ENCODE data around the gene USP34.
"Not testable (repeated sequence)": the region's sequence is repeated elsewhere in the genome, so short reads cannot be mapped to it uniquely, and the experiment has no call there.

The USP34 gene

DNA sequence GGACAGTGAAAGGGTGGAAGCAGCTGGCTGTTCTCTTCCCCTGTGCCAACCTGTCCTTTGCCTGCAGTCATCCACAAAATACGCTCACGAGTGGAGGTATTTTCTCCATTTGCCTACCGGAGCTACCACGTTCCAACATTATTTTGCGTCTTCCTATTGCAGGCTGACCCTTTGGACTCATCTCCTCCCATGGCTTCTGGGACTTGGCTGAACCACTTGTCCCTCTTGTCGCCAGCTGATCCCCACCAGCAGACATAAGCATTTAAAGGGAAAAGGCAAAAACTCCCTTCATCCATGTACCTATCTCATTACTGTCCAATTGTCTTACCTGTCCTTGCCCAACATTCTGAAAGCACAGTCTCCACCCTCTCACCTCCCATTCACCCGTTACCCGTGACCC, 295.9 kb downstream of the USP34 start:
- H3K4me3 ChIP-seq (ENCODE audit: low read depth, low read length), result no peak overlapping the region
- no peak for DNase-seq
- peaks cover 3% of the 10 kb centered on the region for H3K9me3 ChIP-seq (ENCODE audit: severe bottlenecking)
- no peak overlapping the region for H3K27ac ChIP-seq
- peaks cover 12% of the 10 kb centered on the region for H3K36me3 ChIP-seq
- no peaks in the 10 kb centered on the region for H3K27me3 ChIP-seq (ENCODE audit: insufficient read depth, low read depth, severe bottlenecking)
- TF ChIP-seq, protein P1, sequence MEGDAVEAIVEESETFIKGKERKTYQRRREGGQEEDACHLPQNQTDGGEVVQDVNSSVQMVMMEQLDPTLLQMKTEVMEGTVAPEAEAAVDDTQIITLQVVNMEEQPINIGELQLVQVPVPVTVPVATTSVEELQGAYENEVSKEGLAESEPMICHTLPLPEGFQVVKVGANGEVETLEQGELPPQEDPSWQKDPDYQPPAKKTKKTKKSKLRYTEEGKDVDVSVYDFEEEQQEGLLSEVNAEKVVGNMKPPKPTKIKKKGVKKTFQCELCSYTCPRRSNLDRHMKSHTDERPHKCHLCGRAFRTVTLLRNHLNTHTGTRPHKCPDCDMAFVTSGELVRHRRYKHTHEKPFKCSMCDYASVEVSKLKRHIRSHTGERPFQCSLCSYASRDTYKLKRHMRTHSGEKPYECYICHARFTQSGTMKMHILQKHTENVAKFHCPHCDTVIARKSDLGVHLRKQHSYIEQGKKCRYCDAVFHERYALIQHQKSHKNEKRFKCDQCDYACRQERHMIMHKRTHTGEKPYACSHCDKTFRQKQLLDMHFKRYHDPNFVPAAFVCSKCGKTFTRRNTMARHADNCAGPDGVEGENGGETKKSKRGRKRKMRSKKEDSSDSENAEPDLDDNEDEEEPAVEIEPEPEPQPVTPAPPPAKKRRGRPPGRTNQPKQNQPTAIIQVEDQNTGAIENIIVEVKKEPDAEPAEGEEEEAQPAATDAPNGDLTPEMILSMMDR (IDR thresholded peaks at IDR 0.05; ENCODE audit: low read depth, low read length), result no peak

DNA sequence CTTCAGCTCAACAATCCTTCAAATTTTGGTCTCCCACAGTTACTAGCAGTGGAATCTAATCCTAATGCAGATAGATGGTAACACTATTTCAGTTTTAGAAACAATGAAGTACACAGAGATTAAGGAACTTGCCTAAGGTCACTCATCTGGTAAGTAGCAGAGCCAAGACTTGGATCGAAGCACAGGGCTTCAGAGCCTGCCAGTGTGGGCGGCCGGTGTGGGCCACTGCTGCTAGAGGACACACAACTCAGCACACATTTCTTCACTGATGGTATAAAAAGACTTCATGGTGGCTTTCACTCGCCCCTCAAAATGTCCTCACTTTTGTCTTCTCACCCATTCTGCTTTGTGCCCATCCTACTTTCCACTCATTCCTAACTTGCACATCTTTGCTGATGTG, 297.8 kb downstream of the USP34 start:
- no peak for DNase-seq
- H3K9me3 ChIP-seq (ENCODE audit: severe bottlenecking), result peaks cover 3% of the 10 kb centered on the region
- TF ChIP-seq, protein P1 (IDR thresholded peaks at IDR 0.05; ENCODE audit: low read depth, low read length), result no peak
- no peak overlapping the region for H3K27ac ChIP-seq
- H3K36me3 ChIP-seq, result no peaks in the 10 kb centered on the region
- H3K27me3 ChIP-seq (ENCODE audit: insufficient read depth, low read depth, severe bottlenecking), result no peaks in the 10 kb centered on the region
- H3K4me3 ChIP-seq (ENCODE audit: low read depth, low read length), result no peak overlapping the region

DNA sequence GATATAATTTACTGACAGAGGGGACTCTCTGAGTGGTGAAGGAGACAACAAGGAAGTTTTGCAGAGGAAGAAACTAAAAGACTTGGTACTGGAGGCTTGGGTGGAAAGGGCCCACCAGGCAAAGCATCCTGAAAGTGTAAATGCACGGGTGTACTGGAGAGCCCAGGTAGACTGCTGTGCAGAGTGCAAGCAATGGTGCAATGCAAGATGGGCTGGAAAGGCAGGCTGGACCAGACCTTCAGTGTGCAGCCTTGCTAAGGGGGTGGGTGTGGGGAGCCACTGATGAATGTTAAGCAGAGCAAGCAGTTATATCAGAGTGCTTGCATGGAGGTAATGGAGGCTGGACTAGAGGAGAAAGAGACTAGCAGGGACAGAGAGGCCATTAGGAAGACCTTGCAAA, 298.2 kb downstream of the USP34 start:
- Histone ChIP-seq H3K9me3 (ENCODE audit: severe bottlenecking) (peaks cover 3% of the 10 kb centered on the region), H3K27me3 (ENCODE audit: insufficient read depth, low read depth, severe bottlenecking) (no peaks in the 10 kb centered on the region), H3K27ac (no peak overlapping the region), H3K4me3 (ENCODE audit: low read depth, low read length) (no peak overlapping the region), H3K36me3 (no peaks in the 10 kb centered on the region)
- TF ChIP-seq, protein P1 (IDR thresholded peaks at IDR 0.05; ENCODE audit: low read depth, low read length), result no peak
- DNase-seq, result no peak

DNA sequence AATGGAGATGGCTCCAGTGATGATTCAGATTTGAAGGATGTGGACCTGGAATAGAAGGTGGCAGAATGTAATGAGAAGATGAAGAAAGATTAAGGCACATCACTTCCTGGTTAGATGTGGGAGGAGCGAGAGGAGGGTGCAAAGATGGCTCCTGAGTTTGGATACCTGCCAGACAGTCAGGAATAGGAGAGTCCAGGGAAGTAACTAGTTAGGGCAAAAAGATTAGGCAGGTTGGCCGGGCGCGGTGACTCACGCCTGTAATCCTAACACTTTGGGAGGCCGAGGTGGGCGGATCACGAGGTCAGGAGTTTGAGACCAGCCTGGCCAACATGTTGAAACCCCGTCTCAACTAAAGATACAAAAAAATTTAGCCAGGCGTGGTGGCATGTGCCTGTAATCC, 303.3 kb downstream of the USP34 start:
- Histone ChIP-seq H3K9me3 (ENCODE audit: severe bottlenecking) (no peaks in the 10 kb centered on the region), H3K36me3 (peaks cover 3% of the 10 kb centered on the region), H3K27me3 (ENCODE audit: insufficient read depth, low read depth, severe bottlenecking) (no peaks in the 10 kb centered on the region), H3K27ac (no peak overlapping the region), H3K4me3 (ENCODE audit: low read depth, low read length) (no peak overlapping the region)
- DNase-seq, result no peak
- TF ChIP-seq, protein P1 (IDR thresholded peaks at IDR 0.05; ENCODE audit: low read depth, low read length), result no peak

DNA sequence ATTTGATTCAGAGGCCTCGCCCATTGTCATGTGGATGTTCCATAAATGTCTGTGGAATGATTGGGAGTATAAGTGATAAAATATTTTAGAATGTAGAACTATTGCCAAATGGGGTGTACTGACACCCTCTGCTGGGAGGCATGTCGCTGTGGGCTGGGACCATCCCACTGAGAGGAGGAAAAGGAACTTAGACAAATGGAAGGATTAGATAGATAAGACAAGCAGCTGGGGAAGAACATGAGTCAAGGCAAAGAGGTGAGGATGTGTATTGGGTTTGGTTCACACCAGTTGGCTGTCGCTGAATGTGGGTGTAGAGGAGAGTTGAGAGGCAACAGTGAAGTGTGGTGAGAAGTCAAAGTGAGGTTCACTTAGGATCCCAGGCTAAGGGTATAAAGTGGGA, 304.9 kb downstream of the USP34 start:
- no peaks in the 10 kb centered on the region for H3K9me3 ChIP-seq (ENCODE audit: severe bottlenecking)
- peaks cover 3% of the 10 kb centered on the region for H3K36me3 ChIP-seq
- DNase-seq, result no peak
- H3K27me3 ChIP-seq (ENCODE audit: insufficient read depth, low read depth, severe bottlenecking), result no peaks in the 10 kb centered on the region
- no peak overlapping the region for H3K27ac ChIP-seq
- H3K4me3 ChIP-seq (ENCODE audit: low read depth, low read length), result no peak overlapping the region
- TF ChIP-seq, protein P1 (IDR thresholded peaks at IDR 0.05; ENCODE audit: low read depth, low read length), result no peak

DNA sequence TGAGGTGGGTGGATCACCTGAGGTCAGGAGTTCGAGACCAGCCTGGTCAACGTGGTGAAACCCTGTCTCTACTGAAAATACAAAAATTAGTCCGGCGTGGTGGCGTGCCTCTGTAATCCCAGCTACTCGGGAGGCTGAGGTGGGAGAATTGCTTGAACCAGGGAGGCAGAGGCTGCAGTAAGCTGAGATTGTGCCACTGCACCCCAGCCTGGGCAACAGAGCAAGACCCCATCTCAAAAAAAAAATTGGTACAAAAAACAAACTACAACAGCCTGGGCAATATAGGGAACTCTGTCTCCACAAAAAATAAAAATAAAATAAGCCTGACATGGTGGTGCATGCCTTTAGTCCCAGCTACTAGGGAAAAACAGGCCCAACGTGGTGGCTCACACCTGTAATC, 305.8 kb downstream of the USP34 start:
- not testable (repeated sequence) for H3K9me3 ChIP-seq (ENCODE audit: severe bottlenecking); H3K27me3 ChIP-seq (ENCODE audit: insufficient read depth, low read depth, severe bottlenecking); DNase-seq; H3K27ac ChIP-seq; H3K36me3 ChIP-seq; H3K4me3 ChIP-seq (ENCODE audit: low read depth, low read length)
